ENCODE results near the gene MARCHF9.

GRCh38 chr12:57732270-57732669 is 22.6 kb upstream of the MARCHF9 start:
- TF ChIP-seq POLR2AphosphoS5 (IDR thresholded peaks at IDR 0.05; ENCODE audit: borderline replicate concordance, low read depth, low read length) (no peak), EZH2 (IDR thresholded peaks at IDR 0.05) (no peak), FOXP2 (optimal IDR thresholded peaks at IDR 0.05; ENCODE audit: control extremely low read depth, extremely low read length, insufficient read depth) (no peak)
